Measurements from ENCODE around the gene TMCC1. TPM values are rescaled to one million over a fixed set of nuclear protein-coding genes. Genes with fewer than 3 reads are reported as not detected.
A peak's percentile ranks its signal among the peaks of the same experiment; 100 is the strongest.
"Not testable (repeated sequence)": the region's sequence is repeated elsewhere in the genome, so short reads cannot be mapped to it uniquely, and the experiment has no call there.

TMCC1 gene
- polyA plus RNA-seq, 3 donors: 22.8 to 24.6 (median 23.5) TPM

DNA sequence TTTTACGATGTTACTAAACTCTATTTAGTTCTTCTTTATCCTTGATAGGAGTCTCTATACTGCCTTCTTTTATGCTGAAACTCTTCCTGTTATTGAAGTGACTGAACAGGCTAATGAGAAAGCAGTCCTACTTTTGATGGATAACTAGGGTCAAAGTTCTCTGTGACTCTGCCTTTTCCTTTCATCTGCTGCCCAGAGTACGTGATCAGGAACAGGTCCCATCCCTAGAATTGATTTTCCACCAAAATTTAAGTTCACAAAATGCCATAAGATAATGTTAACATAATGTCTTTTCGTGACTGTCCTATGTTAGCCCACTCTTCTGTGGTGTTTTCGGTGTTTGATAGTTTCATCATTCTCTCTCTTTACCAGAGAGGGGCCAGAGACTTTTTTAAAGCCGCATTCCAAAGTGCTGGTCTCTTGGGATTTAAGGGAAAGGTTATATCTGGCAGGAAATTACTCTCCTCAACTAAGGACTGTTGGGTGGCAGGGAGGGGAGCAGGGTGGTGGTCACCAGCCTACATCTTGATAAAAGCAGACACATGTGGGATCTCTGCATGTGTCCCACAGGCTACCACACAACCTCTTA, 236.8 kb downstream of the TMCC1 start:
- no peak for DNase-seq (ENCODE audit: low read depth in 3 of 3, low spot score in 2 of 3)

- DNase-seq (ENCODE audit: low read depth in 3 of 3, low spot score in 2 of 3): no peak
Observed at GRCh38 chr3:129655291-129655700, 238.2 kb downstream of the TMCC1 start.

- DNase-seq (ENCODE audit: low read depth in 3 of 3, low spot score in 2 of 3): no peak
Observed at GRCh38 chr3:129654131-129654530, 239.4 kb downstream of the TMCC1 start.

GRCh38 chr3:129653019-129653418, 240.5 kb downstream of the TMCC1 start:
- no peak for DNase-seq (ENCODE audit: low read depth in 3 of 3, low spot score in 2 of 3)

DNA sequence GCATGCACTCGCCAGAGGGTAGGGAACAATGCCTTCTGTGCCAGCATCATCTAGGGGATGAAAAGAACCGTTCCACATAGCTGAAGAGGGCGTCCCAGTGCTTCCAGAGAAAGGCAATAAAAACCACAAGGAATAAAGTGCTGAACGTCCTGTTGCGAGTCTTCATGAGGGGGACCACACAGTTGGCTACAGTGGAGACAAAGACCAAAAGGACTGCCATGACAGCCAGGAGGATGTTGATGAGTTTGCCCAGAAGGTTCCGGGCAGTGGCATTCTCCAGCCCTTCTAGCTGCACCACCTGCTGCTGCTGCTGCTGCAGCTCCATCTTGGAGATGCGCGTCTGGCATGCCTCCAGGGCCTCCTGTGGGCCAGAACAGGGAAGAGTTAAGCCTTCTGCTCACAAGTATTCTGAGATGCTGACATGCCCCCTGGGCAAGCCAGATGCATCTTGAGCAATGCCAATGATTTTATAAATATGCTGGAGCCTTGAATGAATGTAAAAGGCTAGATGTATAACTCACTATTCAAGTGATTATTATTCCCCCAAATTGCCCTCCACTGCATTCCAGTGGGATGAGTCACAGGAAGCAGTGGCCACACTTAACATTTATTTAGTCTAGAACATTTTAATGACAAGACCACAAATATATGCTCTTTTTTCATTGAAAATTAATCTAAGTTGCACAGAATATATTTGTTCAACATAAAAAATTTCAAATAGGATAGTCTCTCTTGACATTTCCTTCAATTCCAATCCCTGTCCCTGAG, 241.9 kb downstream of the TMCC1 start:
- no peak for DNase-seq (ENCODE audit: low read depth in 3 of 3, low spot score in 2 of 3)

- peak in 2 of 3 donors; percentile 40 to 43 for DNase-seq (ENCODE audit: low read depth in 3 of 3, low spot score in 2 of 3)
Observed at GRCh38 chr3:129650256-129650872, 243.1 kb downstream of the TMCC1 start.

GRCh38 chr3:129648391-129648790, 245.1 kb downstream of the TMCC1 start:
- no peak for DNase-seq (ENCODE audit: low read depth in 3 of 3, low spot score in 2 of 3)

DNA sequence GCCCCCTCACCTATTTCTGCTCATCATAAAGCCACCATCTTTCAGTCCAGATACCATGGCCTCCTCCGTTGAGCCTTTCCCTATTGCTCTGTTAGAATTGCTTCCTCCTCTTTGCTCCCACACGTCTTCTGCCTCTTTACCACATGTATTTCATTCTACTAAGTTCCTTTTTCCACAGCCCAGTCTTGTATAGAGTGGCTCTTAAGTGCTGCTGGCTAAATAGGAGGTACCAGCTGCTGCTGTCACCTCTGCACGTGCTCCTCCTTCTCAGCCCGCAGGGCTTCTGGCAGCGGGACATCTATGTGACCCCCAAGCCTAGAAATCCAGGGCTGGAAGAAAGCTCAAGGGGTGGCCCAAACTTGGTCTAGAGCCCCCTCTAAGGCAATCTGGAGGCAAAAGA, 248.2 kb downstream of the TMCC1 start:
- no peak for DNase-seq (ENCODE audit: low read depth in 3 of 3, low spot score in 2 of 3)

DNA sequence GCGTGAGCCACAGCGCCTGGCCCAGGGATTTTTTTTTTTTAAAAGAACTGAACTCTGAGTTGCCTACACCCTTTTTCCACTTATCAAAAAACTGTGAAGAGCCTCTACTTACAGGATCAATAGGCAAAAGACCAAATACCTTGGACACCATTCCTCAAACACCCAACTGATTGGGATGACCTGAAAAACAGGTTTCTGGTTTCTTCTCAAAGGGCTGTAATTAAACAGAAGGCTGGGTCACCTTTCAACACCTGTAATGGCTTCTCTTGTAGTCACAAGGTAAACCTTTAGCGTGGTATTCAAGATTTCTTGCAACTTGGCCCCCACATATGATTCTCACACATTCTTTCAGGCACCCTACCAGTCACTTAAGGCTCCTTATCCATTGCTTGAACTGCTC, 248.7 kb downstream of the TMCC1 start:
- no peak for DNase-seq (ENCODE audit: low read depth in 3 of 3, low spot score in 2 of 3)

DNA sequence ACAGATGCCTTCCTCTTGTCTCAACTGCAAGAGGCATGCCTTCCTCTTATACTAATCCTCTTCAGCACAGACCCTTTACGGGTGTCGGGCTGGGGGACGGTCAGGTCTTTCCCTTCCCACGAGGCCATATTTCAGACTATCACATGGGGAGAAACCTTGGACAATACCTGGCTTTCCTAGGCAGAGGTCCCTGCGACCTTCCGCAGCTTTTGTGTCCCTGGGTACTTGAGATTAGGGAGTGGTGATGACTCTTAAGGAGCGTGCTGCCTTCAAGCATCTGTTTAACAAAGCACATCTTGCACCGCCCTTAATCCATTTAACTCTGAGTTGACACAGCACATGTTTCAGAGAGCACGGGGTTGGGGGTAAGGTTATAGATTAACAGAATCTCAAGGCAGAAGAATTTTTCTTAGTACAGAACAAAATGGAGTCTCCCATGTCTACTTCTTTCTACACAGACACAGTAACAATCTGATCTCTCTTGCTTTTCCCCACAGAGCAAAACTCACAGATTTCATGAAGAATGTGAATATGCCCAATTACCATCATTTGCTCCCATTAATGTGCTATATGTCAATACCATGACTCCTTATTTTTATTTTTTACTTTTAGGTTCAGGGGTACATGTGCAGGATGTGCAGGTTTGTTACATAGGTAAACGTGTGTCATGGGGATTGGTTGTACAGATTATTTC, 251.8 kb downstream of the TMCC1 start:
- DNase-seq (ENCODE audit: low read depth in 3 of 3, low spot score in 2 of 3): not testable (repeated sequence)

- DNase-seq (ENCODE audit: low read depth in 3 of 3, low spot score in 2 of 3): not testable (repeated sequence)
Observed at GRCh38 chr3:129640985-129641384, 252.5 kb downstream of the TMCC1 start.

- DNase-seq (ENCODE audit: low read depth in 3 of 3, low spot score in 2 of 3): no peak
Observed at GRCh38 chr3:129638481-129638880, 255.0 kb downstream of the TMCC1 start.

- DNase-seq (ENCODE audit: low read depth in 3 of 3, low spot score in 2 of 3): no peak
Observed at GRCh38 chr3:129636082-129636481, 257.4 kb downstream of the TMCC1 start.

GRCh38 chr3:129635656-129636055, 257.9 kb downstream of the TMCC1 start:
- DNase-seq (ENCODE audit: low read depth in 3 of 3, low spot score in 2 of 3): no peak

DNA sequence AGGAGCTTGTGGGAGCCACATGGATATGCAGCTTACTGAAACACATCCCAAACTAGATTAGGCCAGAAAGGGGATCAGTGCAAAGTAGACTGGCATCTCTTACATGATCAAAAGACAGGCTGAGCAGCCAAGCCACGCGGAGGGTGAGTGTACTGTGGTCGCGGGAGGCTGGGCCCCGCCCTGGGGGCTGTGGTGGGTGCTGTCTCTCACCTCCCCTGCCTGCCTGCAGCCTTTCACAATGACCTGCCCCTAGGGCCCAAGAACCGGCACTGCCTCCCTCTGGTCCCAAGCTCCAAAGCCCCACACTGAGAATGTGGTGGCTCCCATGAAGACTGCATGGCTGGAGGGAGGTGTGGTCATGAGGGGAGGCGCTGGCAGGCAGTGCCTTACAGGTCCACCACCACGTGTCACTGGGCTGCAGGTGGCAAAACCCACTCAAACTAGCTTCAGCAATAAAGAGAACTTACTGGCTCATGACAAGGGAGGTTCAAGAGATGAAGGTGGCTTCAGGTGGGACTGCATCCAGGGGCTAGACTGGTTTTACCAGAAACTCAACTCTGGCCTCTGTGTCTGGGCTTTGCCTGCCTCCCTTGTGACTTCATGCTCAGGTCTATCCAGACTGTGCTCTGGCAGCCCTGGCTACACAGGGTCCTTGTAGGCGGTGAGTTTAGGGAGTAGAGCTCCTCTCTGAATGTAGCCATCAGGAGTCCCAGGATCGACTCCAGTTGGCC, 259.6 kb downstream of the TMCC1 start:
- no peak for DNase-seq (ENCODE audit: low read depth in 3 of 3, low spot score in 2 of 3)

DNA sequence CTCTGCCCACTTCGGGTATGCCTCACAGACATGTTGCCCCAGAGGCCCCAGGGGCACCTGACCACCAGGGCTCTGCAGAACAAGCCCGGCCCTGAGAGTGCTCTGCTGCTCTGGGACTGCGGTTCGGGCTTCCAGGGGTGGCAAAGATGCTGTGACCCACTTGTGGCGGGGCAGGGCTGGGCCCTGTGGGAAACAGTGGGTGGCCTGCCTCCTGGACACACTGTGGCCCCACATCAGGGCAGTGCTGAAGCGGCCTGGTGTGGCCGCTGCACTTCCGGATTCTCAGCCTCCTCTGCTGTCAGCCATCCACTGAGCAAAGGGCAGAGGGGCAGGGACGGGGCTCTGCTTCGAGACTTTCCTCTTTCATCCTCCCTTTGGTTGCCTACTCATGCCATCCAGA, 260.5 kb downstream of the TMCC1 start:
- DNase-seq (ENCODE audit: low read depth in 3 of 3, low spot score in 2 of 3): no peak

- no peak for DNase-seq (ENCODE audit: low read depth in 3 of 3, low spot score in 2 of 3)
Observed at GRCh38 chr3:129632556-129632955, 261.0 kb downstream of the TMCC1 start.

DNA sequence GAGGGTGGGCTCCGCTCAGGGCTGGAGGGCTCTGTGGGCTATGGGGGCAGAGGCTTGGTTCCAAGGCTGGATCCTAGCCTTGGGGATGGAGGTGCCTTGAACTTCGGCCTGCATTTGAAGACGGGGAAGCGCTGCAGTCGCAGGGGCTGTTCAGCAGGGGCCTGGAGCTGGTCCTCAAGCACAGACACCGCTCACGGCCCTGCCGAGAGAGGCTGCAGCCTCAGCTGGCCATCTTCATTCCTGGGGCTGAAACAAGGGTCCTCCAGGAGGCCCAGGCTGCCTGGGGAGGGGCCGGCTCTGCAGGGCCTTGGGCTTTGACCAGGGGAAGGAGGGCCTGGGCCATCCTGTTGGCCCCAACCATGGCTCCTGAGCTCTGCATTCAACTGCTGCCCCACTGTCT, 261.5 kb downstream of the TMCC1 start:
- no peak for DNase-seq (ENCODE audit: low read depth in 3 of 3, low spot score in 2 of 3)

- DNase-seq (ENCODE audit: low read depth in 3 of 3, low spot score in 2 of 3): no peak
Observed at GRCh38 chr3:129629011-129629410, 264.5 kb downstream of the TMCC1 start.

DNA sequence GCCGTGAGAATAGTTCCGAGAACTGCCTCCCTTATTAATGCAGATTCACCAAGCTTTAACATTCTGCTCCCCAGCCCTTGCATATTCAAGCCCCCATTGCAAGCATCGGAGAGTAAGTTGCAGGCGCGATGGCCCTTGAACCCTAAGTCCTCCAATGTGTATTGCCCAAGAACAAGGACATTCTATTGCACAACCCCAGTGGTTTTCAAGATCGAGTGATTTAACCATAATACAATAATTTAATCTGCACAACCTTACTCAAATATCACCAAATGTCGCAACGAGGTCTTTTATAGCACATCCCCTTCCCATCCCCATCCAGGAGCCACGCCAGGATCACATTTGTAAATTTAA, 265.4 kb downstream of the TMCC1 start:
- no peak for DNase-seq (ENCODE audit: low read depth in 3 of 3, low spot score in 2 of 3)

All from right renal cortex interstitium (tissue), 3 donors.